Smooth muscle cell (in vitro differentiated cells): ENCODE results near the gene VIT. TPM values are rescaled to one million over a fixed set of nuclear protein-coding genes. Genes with fewer than 3 reads are reported as not detected.

Source experiments
- DNase-seq: peaks from one replicate; lab custom pipeline; 2025; ENCODE audit not compliant: unreplicated experiment; lab: John Stamatoyannopoulos, UW
- H2AFZ ChIP-seq: fragments of 200-600 bp; sonication (generic); 2 replicates; pipeline ENCODE4 v1.6.0; 2016; ENCODE audit warnings: antibody characterized with exemption, low read depth, mild to moderate bottlenecking
- H3F3A ChIP-seq: fragments of 200-600 bp; sonication (generic); 2 replicates; pipeline ENCODE4 v1.6.0; 2017; ENCODE audit warnings: antibody characterized with exemption, low read depth
- H3K27ac ChIP-seq: fragments of 200-600 bp; sonication (generic); 2 replicates; pipeline ENCODE4 v1.5.1; 2016; ENCODE audit warnings: low read depth, mild to moderate bottlenecking
- H3K27me3 ChIP-seq: fragments of 200-600 bp; sonication (generic); 2 replicates; pipeline ENCODE4 v1.6.1; 2016; ENCODE audit warnings: low read depth, mild to moderate bottlenecking
- H3K36me3 ChIP-seq: fragments of 200-600 bp; sonication (generic); 2 replicates; pipeline ENCODE4 v1.5.1; 2016; ENCODE audit warnings: low read depth
- H3K4me1 ChIP-seq: fragments of 200-600 bp; sonication (generic); 2 replicates; pipeline ENCODE4 v1.5.1; 2016; ENCODE audit warnings: low read depth
- H3K4me2 ChIP-seq: fragments of 200-600 bp; sonication (generic); 2 replicates; pipeline ENCODE4 v1.6.0; 2016; ENCODE audit warnings: mild to moderate bottlenecking
- H3K4me3 ChIP-seq: fragments of 200-600 bp; sonication (generic); 2 replicates; pipeline ENCODE4 v1.5.1; 2016; ENCODE audit warnings: mild to moderate bottlenecking
- H3K79me2 ChIP-seq: fragments of 200-600 bp; sonication (generic); 2 replicates; pipeline ENCODE4 v1.6.0; 2016; ENCODE audit warnings: low read depth, mild to moderate bottlenecking
- H3K9ac ChIP-seq: fragments of 200-600 bp; sonication (generic); 2 replicates; pipeline ENCODE4 v1.6.0; 2016; ENCODE audit warnings: low read depth
- H3K9me3 ChIP-seq: fragments of 200-600 bp; sonication (generic); replicated peaks from 2 replicates; pipeline ENCODE4 v1.5.1; 2016; ENCODE audit warnings: low read depth
- H4K20me1 ChIP-seq: fragments of 200-600 bp; sonication (generic); 2 replicates; pipeline ENCODE4 v1.6.0; 2016; ENCODE audit warnings: low read depth
- WGBS: methylation state at CpG from one replicate; pipeline ENCODE4 v1.1.7; 2016; ENCODE audit warnings: low lambda C conversion rate; 5-methylcytosine and 5-hydroxymethylcytosine counted together
- polyA plus RNA-seq: library from polyadenylated mRNA; unstranded; fragments of >200 nt; fragmentation: Nextera tagmentation; extraction: Ambion mirVana; gene quantifications from 2 replicates; pipeline ENCODE4 v1.2.1, GENCODE V29; 2016
- total RNA-seq: library from RNA; depleted of rRNA; stranded (reverse); fragments of >200 nt; gene quantifications from 2 replicates; pipeline ENCODE4 v1.2.3, GENCODE V29; 2014
- TF ChIP-seq, protein P1 (sequence below): fragments of 200-600 bp; sonication (generic); IDR thresholded peaks from 2 replicates; pipeline ENCODE4 v1.5.1; 2017; ENCODE audit warnings: borderline replicate concordance, mild to moderate bottlenecking, antibody characterized with exemption; ENCODE audit not compliant: insufficient read depth, poor library complexity, severe bottlenecking

The VIT gene
- total and polyA plus RNA-seq, 2 experiments from 2014 or later = 0.13 TPM; not detected in 1

DNA sequence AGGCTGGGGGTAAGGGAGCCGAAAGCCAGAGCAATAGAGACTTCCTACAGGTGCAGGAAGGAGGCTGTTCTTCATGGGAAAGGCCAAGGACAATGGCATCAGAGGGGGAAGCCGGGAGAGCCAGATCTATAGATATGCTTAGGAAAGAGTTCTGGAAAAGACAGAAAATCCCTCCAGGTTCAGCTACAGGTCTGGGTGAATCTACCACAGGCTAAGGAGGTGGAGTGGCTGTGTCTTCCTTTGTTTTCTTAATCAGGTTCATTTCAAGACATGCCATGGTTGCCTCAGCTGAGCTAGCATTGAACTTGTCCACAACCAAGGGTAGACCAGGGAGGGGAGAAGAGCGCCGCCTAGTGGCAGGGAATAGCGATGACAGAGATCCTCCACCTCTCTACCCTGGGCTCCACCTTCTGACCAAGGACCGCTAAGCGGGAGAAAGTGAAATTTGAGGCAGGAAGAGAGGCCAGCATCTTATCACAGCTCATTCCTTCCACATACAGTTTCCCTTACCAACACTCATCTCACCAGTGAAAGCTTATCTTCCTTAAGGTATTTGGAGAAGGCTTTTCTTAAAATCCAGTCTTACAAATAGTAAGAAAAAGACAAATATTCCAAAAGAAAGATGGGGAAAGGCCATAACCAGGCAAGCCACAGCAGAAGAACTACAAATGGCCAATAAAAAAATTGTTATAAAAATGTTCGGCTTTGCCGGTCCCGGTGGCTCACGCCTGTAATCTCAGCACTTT lies 74.2 kb downstream of the VIT start:
- Histone ChIP-seq H4K20me1 (no peaks in the 10 kb centered on the region), H3K27ac (no peak overlapping the region), H3K9ac (no peak overlapping the region), H3K79me2 (no peaks in the 10 kb centered on the region), H3K4me2 (no peak overlapping the region), H3K4me1 (no peaks in the 10 kb centered on the region), H3K27me3 (no peaks in the 10 kb centered on the region), H3F3A (no peaks in the 10 kb centered on the region), H2AFZ (no peak overlapping the region), H3K36me3 (no peaks in the 10 kb centered on the region), H3K9me3 (no peaks in the 10 kb centered on the region), H3K4me3 (no peak overlapping the region)
- DNase-seq = no peak
- 53% methylated on average over 11 of the region's 11 CpGs for WGBS
- TF ChIP-seq, protein P1, sequence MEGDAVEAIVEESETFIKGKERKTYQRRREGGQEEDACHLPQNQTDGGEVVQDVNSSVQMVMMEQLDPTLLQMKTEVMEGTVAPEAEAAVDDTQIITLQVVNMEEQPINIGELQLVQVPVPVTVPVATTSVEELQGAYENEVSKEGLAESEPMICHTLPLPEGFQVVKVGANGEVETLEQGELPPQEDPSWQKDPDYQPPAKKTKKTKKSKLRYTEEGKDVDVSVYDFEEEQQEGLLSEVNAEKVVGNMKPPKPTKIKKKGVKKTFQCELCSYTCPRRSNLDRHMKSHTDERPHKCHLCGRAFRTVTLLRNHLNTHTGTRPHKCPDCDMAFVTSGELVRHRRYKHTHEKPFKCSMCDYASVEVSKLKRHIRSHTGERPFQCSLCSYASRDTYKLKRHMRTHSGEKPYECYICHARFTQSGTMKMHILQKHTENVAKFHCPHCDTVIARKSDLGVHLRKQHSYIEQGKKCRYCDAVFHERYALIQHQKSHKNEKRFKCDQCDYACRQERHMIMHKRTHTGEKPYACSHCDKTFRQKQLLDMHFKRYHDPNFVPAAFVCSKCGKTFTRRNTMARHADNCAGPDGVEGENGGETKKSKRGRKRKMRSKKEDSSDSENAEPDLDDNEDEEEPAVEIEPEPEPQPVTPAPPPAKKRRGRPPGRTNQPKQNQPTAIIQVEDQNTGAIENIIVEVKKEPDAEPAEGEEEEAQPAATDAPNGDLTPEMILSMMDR = peak; percentile 78

DNA sequence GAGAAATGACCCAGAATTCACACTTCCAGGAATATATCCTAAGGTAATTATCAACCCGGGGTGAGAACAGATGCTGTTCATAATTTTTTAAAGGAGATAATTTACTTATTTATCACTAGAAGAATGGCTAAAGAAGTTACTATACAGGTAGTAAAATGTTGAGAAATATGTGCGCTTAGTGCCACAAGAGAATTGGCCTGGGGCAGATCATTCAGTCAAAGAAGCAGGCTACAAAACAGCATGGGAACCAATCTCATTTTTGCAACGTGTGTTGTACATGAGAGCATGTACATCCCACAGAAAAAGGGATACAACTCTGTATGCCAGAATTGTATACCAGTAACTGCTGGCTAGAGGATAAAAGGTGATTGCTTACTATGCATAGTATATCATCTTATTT lies 75.2 kb downstream of the VIT start:
- H3K9ac ChIP-seq = no peak overlapping the region
- H3K27ac ChIP-seq = no peak overlapping the region
- no peaks in the 10 kb centered on the region for H4K20me1 ChIP-seq
- no peaks in the 10 kb centered on the region for H3K79me2 ChIP-seq
- no peak overlapping the region for H3K4me3 ChIP-seq
- H3K9me3 ChIP-seq = no peaks in the 10 kb centered on the region
- DNase-seq = no peak
- no peaks in the 10 kb centered on the region for H3K27me3 ChIP-seq
- H2AFZ ChIP-seq = no peak overlapping the region
- WGBS = 87% methylated on average over 3 of the region's 3 CpGs
- no peak overlapping the region for H3K4me2 ChIP-seq
- TF ChIP-seq, protein P1 = no peak
- H3F3A ChIP-seq = no peaks in the 10 kb centered on the region
- no peaks in the 10 kb centered on the region for H3K4me1 ChIP-seq
- H3K36me3 ChIP-seq = no peaks in the 10 kb centered on the region

DNA sequence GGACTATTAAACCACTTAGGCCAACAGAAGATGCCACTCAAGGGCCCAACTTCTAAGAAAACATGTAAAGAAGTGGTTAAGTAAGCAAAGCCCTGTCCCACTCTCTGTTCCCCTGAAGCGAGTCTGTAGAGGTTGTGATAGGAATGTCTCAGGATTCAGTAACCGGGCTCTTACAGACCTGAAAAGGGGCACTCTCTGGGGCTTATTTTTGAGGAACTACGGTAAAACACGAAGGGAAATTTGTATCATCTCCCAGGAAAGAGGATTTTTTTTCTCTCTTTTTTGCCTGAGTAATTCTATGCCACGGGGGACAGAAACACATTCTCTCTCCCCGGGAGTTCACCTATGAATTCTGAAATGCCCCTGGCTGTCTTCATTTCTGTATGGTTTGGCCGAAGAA lies 77.4 kb downstream of the VIT start:
- no peaks in the 10 kb centered on the region for H3K4me1 ChIP-seq
- no peak overlapping the region for H3K9ac ChIP-seq
- H3K36me3 ChIP-seq = no peaks in the 10 kb centered on the region
- no peak overlapping the region for H3K4me2 ChIP-seq
- 90% methylated on average over 7 of the region's 7 CpGs for WGBS
- H3K4me3 ChIP-seq = no peak overlapping the region
- H3K79me2 ChIP-seq = no peaks in the 10 kb centered on the region
- no peak overlapping the region for H3K27ac ChIP-seq
- no peaks in the 10 kb centered on the region for H3F3A ChIP-seq
- H3K27me3 ChIP-seq = no peaks in the 10 kb centered on the region
- H3K9me3 ChIP-seq = no peaks in the 10 kb centered on the region
- TF ChIP-seq, protein P1 = no peak
- no peak overlapping the region for H2AFZ ChIP-seq
- no peak for DNase-seq
- H4K20me1 ChIP-seq = no peaks in the 10 kb centered on the region

DNA sequence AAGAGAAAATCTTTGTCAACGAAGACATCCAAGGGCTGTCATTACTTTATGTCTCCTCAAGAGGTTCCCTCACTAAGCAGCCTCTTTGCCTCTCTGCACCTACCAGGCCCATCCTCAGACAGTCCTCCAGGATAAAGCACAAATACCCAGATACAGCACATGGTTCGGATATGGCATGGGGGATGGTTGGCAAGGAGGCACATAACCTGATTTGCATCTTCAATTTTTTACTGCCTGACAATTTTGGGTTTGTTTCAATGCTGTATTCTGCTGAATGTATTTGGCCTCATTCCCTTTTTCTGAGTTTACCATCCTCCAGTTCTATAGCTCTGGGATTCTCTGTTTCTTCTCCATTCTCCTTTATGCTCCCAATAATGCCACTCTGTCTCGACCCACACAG lies 78.8 kb downstream of the VIT start:
- H3K27ac ChIP-seq = no peak overlapping the region
- no peak overlapping the region for H2AFZ ChIP-seq
- H3F3A ChIP-seq = no peaks in the 10 kb centered on the region
- no peak for DNase-seq
- no peaks in the 10 kb centered on the region for H3K27me3 ChIP-seq
- no peak overlapping the region for H3K4me2 ChIP-seq
- no peaks in the 10 kb centered on the region for H3K79me2 ChIP-seq
- H4K20me1 ChIP-seq = no peaks in the 10 kb centered on the region
- TF ChIP-seq, protein P1 = no peak
- no peaks in the 10 kb centered on the region for H3K4me1 ChIP-seq
- H3K36me3 ChIP-seq = no peaks in the 10 kb centered on the region
- H3K9ac ChIP-seq = no peak overlapping the region
- no peaks in the 10 kb centered on the region for H3K9me3 ChIP-seq
- WGBS = 95% methylated on average over 3 of the region's 3 CpGs
- no peak overlapping the region for H3K4me3 ChIP-seq
